MM.1S (cell line): ENCODE data around the gene CD248.

Source experiments
- CTCF ChIP-seq: fragments of 300-600 bp; sonication (generic); IDR thresholded peaks from 2 replicates; pipeline ENCODE4 v1.5.1; 2016; ENCODE audit warnings: antibody characterized with exemption, low read length, mixed read lengths
- EZH2 ChIP-seq: fragments of 300-600 bp; sonication (generic); optimal IDR thresholded peaks from 2 replicates; pipeline ENCODE3; 2017; ENCODE audit warnings: low read depth, mild to moderate bottlenecking, antibody characterized with exemption, low read length, mixed read lengths
- EZH2phosphoT487 ChIP-seq: fragments of 300-600 bp; sonication (generic); IDR thresholded peaks from 2 replicates; pipeline ENCODE4 v1.6.1; 2018; ENCODE audit warnings: antibody characterized with exemption, low read length

- TF ChIP-seq CTCF (no peak), EZH2 (no peak), EZH2phosphoT487 (no peak)
These were observed 32.2 kb downstream of the CD248 start for GRCh38 chr11:66284526-66285078.
